ENCODE data around the gene PLB1.

Gene PLB1

GRCh38 chr2:28462122-28462521, 33.7 kb upstream of the PLB1 start:
- peaks cover 3% of the 10 kb centered on the region for H3K27me3 ChIP-seq (ENCODE audit: insufficient read depth, low read length, poor library complexity)
- ATAC-seq (ENCODE audit: insufficient read depth, low read depth) (no peak), DNase-seq (no peak)
- no peaks in the 10 kb centered on the region for H3K36me3 ChIP-seq (ENCODE audit: insufficient read depth, low read length)
- no peak overlapping the region for H2AFZ ChIP-seq (ENCODE audit: low read depth, low read length)
- no peaks in the 10 kb centered on the region for H3K79me2 ChIP-seq (ENCODE audit: insufficient read depth, low read length)
- H3K9me3 ChIP-seq (ENCODE audit: insufficient read depth, low read length, severe bottlenecking): no peaks in the 10 kb centered on the region
- no peak overlapping the region for H3K9ac ChIP-seq (ENCODE audit: low read depth, low read length)
- H3K4me2 ChIP-seq (ENCODE audit: insufficient read depth, low read length): no peak overlapping the region
- no peaks in the 10 kb centered on the region for H4K20me1 ChIP-seq (ENCODE audit: insufficient read depth, low read length)
- H3K27ac ChIP-seq (ENCODE audit: low read length): no peak overlapping the region
- TF ChIP-seq EZH2 (IDR thresholded peaks at IDR 0.05; ENCODE audit: borderline replicate concordance, low read depth, low read length, severe bottlenecking) (no peak), CTCF (IDR thresholded peaks at IDR 0.05; ENCODE audit: borderline replicate concordance, extremely low read depth, low read length, poor library complexity, severe bottlenecking) (no peak)
- H3K4me3 ChIP-seq (ENCODE audit: low read depth in 1 of 2, low read length in 2 of 2): no peak overlapping the region
- no peaks in the 10 kb centered on the region for H3K4me1 ChIP-seq (ENCODE audit: insufficient read depth, low read length)

- DNase-seq (no peak), ATAC-seq (ENCODE audit: insufficient read depth, low read depth) (no peak)
- no peaks in the 10 kb centered on the region for H4K20me1 ChIP-seq (ENCODE audit: insufficient read depth, low read length)
- H3K36me3 ChIP-seq (ENCODE audit: insufficient read depth, low read length): no peaks in the 10 kb centered on the region
- H3K79me2 ChIP-seq (ENCODE audit: insufficient read depth, low read length): no peaks in the 10 kb centered on the region
- H3K27ac ChIP-seq (ENCODE audit: low read length): no peak overlapping the region
- no peaks in the 10 kb centered on the region for H3K4me1 ChIP-seq (ENCODE audit: insufficient read depth, low read length)
- H2AFZ ChIP-seq (ENCODE audit: low read depth, low read length): no peak overlapping the region
- H3K4me2 ChIP-seq (ENCODE audit: insufficient read depth, low read length): no peak overlapping the region
- no peaks in the 10 kb centered on the region for H3K9me3 ChIP-seq (ENCODE audit: insufficient read depth, low read length, severe bottlenecking)
- H3K27me3 ChIP-seq (ENCODE audit: insufficient read depth, low read length, poor library complexity): peaks cover 3% of the 10 kb centered on the region
- TF ChIP-seq EZH2 (IDR thresholded peaks at IDR 0.05; ENCODE audit: borderline replicate concordance, low read depth, low read length, severe bottlenecking) (no peak), CTCF (IDR thresholded peaks at IDR 0.05; ENCODE audit: borderline replicate concordance, extremely low read depth, low read length, poor library complexity, severe bottlenecking) (no peak)
- H3K4me3 ChIP-seq (ENCODE audit: low read depth in 1 of 2, low read length in 2 of 2): no peak overlapping the region
- no peak overlapping the region for H3K9ac ChIP-seq (ENCODE audit: low read depth, low read length)
Measured at GRCh38 chr2:28463211-28463816, 32.5 kb upstream of the PLB1 start.

- Histone ChIP-seq H4K20me1 (ENCODE audit: insufficient read depth, low read length) (no peaks in the 10 kb centered on the region), H3K27ac (ENCODE audit: low read length) (no peak overlapping the region), H3K4me1 (ENCODE audit: insufficient read depth, low read length) (no peaks in the 10 kb centered on the region), H3K79me2 (ENCODE audit: insufficient read depth, low read length) (no peaks in the 10 kb centered on the region), H3K4me2 (ENCODE audit: insufficient read depth, low read length) (no peak overlapping the region), H3K9me3 (ENCODE audit: insufficient read depth, low read length, severe bottlenecking) (no peaks in the 10 kb centered on the region), H3K9ac (ENCODE audit: low read depth, low read length) (no peak overlapping the region), H3K36me3 (ENCODE audit: insufficient read depth, low read length) (no peaks in the 10 kb centered on the region), H3K27me3 (ENCODE audit: insufficient read depth, low read length, poor library complexity) (peaks cover 3% of the 10 kb centered on the region), H3K4me3 (ENCODE audit: low read depth in 1 of 2, low read length in 2 of 2) (no peak overlapping the region), H2AFZ (ENCODE audit: low read depth, low read length) (no peak overlapping the region)
- TF ChIP-seq EZH2 (IDR thresholded peaks at IDR 0.05; ENCODE audit: borderline replicate concordance, low read depth, low read length, severe bottlenecking): no peak
- DNase-seq (no peak), ATAC-seq (ENCODE audit: insufficient read depth, low read depth) (no peak)
Measured at GRCh38 chr2:28463893-28464292, 32.0 kb upstream of the PLB1 start.

GRCh38 chr2:28465148-28465885, 30.5 kb upstream of the PLB1 start:
- DNase-seq: no peak

More at GRCh38 chr2:28465148-28465885, 30.5 kb upstream of the PLB1 start:
- Histone ChIP-seq H3K27ac (ENCODE audit: low read length) (no peak overlapping the region), H4K20me1 (ENCODE audit: insufficient read depth, low read length) (no peaks in the 10 kb centered on the region), H3K9me3 (ENCODE audit: insufficient read depth, low read length, severe bottlenecking) (no peaks in the 10 kb centered on the region), H3K27me3 (ENCODE audit: insufficient read depth, low read length, poor library complexity) (peaks cover 3% of the 10 kb centered on the region), H3K36me3 (ENCODE audit: insufficient read depth, low read length) (no peaks in the 10 kb centered on the region), H3K4me3 (ENCODE audit: low read depth in 1 of 2, low read length in 2 of 2) (no peak overlapping the region), H2AFZ (ENCODE audit: low read depth, low read length) (no peak overlapping the region), H3K79me2 (ENCODE audit: insufficient read depth, low read length) (no peaks in the 10 kb centered on the region), H3K4me1 (ENCODE audit: insufficient read depth, low read length) (no peaks in the 10 kb centered on the region), H3K9ac (ENCODE audit: low read depth, low read length) (no peak overlapping the region), H3K4me2 (ENCODE audit: insufficient read depth, low read length) (no peak overlapping the region)
- ATAC-seq (ENCODE audit: insufficient read depth, low read depth): peak; percentile 59
- TF ChIP-seq CTCF (IDR thresholded peaks at IDR 0.05; ENCODE audit: borderline replicate concordance, extremely low read depth, low read length, poor library complexity, severe bottlenecking) (no peak), EZH2 (IDR thresholded peaks at IDR 0.05; ENCODE audit: borderline replicate concordance, low read depth, low read length, severe bottlenecking) (no peak)

Measured in DND-41 (cell line).